CD8-positive, alpha-beta memory T cell (primary cell): ENCODE results near the gene OR7A10. TPM values are rescaled to one million over a fixed set of nuclear protein-coding genes. Genes with fewer than 3 reads are reported as not detected.

Experiments
- polyA plus RNA-seq: library from polyadenylated mRNA; unstranded; fragments of 300-500 nt; fragmentation: Illumina TruSeq; gene quantifications from one replicate; pipeline ENCODE4 v1.2.3, GENCODE V29; 2021
- total RNA-seq, 2 experiments: library from RNA; stranded (reverse); gene quantifications; one replicate each; pipeline ENCODE4 v1.2.3, GENCODE V29; 2021

Gene OR7A10
- total and polyA plus RNA-seq, 3 experiments from 2014 or later: not detected

Other genes starting within 250 kb of the OR7A10 start
- gene ADGRE3, start 174.1 kb downstream of the OR7A10 start, total RNA-seq: not detected
- 0.17 TPM for gene ADGRE3, start 174.1 kb downstream of the OR7A10 start, polyA plus RNA-seq
- gene ZNF333, start 158.9 kb downstream of the OR7A10 start, total RNA-seq: 1 to 10 TPM; 9.3 to 10.0 TPM
- gene ZNF333, start 158.9 kb downstream of the OR7A10 start, polyA plus RNA-seq: 10.5 TPM
- gene ADGRE2, start 70.4 kb downstream of the OR7A10 start, total RNA-seq: under 1 TPM; 0.44 to 0.55 TPM
- 0.09 TPM for gene ADGRE2, start 70.4 kb downstream of the OR7A10 start, polyA plus RNA-seq
- not detected for gene OR7A5, start 13.7 kb downstream of the OR7A10 start, total RNA-seq
- not detected for gene OR7A5, start 13.7 kb downstream of the OR7A10 start, polyA plus RNA-seq
- not detected for gene OR7C1, start 13.7 kb downstream of the OR7A10 start, total RNA-seq
- not detected for gene OR7C1, start 13.7 kb downstream of the OR7A10 start, polyA plus RNA-seq
- gene OR7A17, start 37.2 kb upstream of the OR7A10 start, total RNA-seq: not detected
- gene OR7A17, start 37.2 kb upstream of the OR7A10 start, polyA plus RNA-seq: not detected
- gene OR7C2, start 92.6 kb upstream of the OR7A10 start, total RNA-seq: not detected
- gene OR7C2, start 92.6 kb upstream of the OR7A10 start, polyA plus RNA-seq: not detected
- not detected for gene SLC1A6, start 130.9 kb upstream of the OR7A10 start, total RNA-seq
- gene SLC1A6, start 130.9 kb upstream of the OR7A10 start, polyA plus RNA-seq: not detected
- gene CASP14, start 200.6 kb upstream of the OR7A10 start, total RNA-seq: not detected
- not detected for gene CASP14, start 200.6 kb upstream of the OR7A10 start, polyA plus RNA-seq
- gene OR1I1, start 233.3 kb upstream of the OR7A10 start, total RNA-seq: not detected
- gene OR1I1, start 233.3 kb upstream of the OR7A10 start, polyA plus RNA-seq: not detected